Esophagus muscularis mucosa (tissue), 4 donors: ENCODE measurements around the gene CACNB1. TPM values are rescaled to one million over a fixed set of nuclear protein-coding genes. Genes with fewer than 3 reads are reported as not detected.
A peak's percentile ranks its signal among the peaks of the same experiment; 100 is the strongest.

Experiments
- DNase-seq: peaks from one replicate; pipeline ENCODE4 v3.0.0-alpha.2; 2017; ENCODE audit errors: extremely low spot score
- H3K27ac ChIP-seq, 4 donors: fragments of 200-600 bp; sonication (generic); replicated peaks in 1 of 4; 1 replicate in 3 of 4; 2 replicates in 1 of 4; pipeline ENCODE4 v1.5.1; 2016 to 2019; ENCODE audit warnings: mild to moderate bottlenecking in 1 of 4
- H3K27me3 ChIP-seq, 4 donors: fragments of 200-600 bp; sonication (generic); one replicate each; pipeline versions ENCODE4 v1.5.1 to v1.6.0; 2016 to 2019
- H3K36me3 ChIP-seq, 4 donors: fragments of 200-600 bp; sonication (generic); one replicate each; pipeline ENCODE4 v1.5.1; 2016 to 2019
- H3K4me1 ChIP-seq, 4 donors: fragments of 200-600 bp; sonication (generic); one replicate each; pipeline ENCODE4 v1.5.1; 2016 to 2019
- H3K4me3 ChIP-seq, 4 donors: fragments of 200-600 bp; sonication (generic); 1 replicate in 2 of 4; 2 replicates in 2 of 4; pipeline ENCODE4 v1.5.1; 2016 to 2019; ENCODE audit warnings: mild to moderate bottlenecking in 4 of 4, moderate library complexity in 1 of 4
- H3K9me3 ChIP-seq, 4 donors: fragments of 200-600 bp; sonication (generic); 1 replicate in 3 of 4; 2 replicates in 1 of 4; pipeline ENCODE4 v1.5.1; 2016 to 2019
- CTCF ChIP-seq, 3 experiments: fragments of 200-600 bp in 2 of 3; fragments of 450-650 bp in 1 of 3; sonication (generic) in 2 of 3; IDR thresholded peaks; one replicate each; pipeline ENCODE4 v1.5.1; 2017 to 2019; ENCODE audit warnings: antibody characterized with exemption in 3 of 3, mild to moderate bottlenecking in 2 of 3, moderate library complexity in 1 of 3
- EP300 ChIP-seq: sonication (generic); formaldehyde crosslinking; IDR thresholded peaks from one replicate; pipeline ENCODE4 v1.6.1; 2017; ENCODE audit warnings: antibody characterized with exemption
- POLR2A ChIP-seq: fragments of 450-650 bp; IDR thresholded peaks from one replicate; pipeline ENCODE4 v1.6.1; 2017; ENCODE audit warnings: antibody characterized with exemption, moderate library complexity, mild to moderate bottlenecking, low read depth
- POLR2AphosphoS5 ChIP-seq, 2 donors: sonication (generic); formaldehyde crosslinking; IDR thresholded peaks; one replicate each; pipeline ENCODE4 v1.6.1; 2017; ENCODE audit warnings: antibody characterized with exemption in 2 of 2
- WGBS: methylation state at CpG from one replicate; pipeline ENCODE4 v1.1.5; 2018; 5-methylcytosine and 5-hydroxymethylcytosine counted together
- intact Hi-C: fragments of 100-400 bp; cut with DNase I; formaldehyde crosslinking; loops from one replicate; pipeline ENCODE4 v1.15.1; 2023
- total RNA-seq, 4 donors: library from RNA; depleted of rRNA; stranded (reverse); fragments of >200 nt; gene quantifications; one replicate each; pipeline versions ENCODE4 v1.1.0 to v1.2.1, GENCODE V29; 2016

CACNB1 gene
- total RNA-seq, 4 donors from 2014 or later = 3.1 to 8.0 (median 5.4) TPM

- peak within 1 kb of the TSS; percentile 76 to 95 (median 82) for H3K4me3 ChIP-seq
- DNase-seq = peak; percentile 95
- no peaks in the 10 kb centered on the region for H3K9me3 ChIP-seq
- intact Hi-C loops = no loop called here
- TF ChIP-seq CTCF (IDR thresholded peaks at IDR 0.05) (no peak), POLR2AphosphoS5 (IDR thresholded peaks at IDR 0.05) (peak in 1 of 2 donors; percentile 89), EP300 (no peak), POLR2A (peak; percentile 68)
- H3K27ac ChIP-seq = peak within 1 kb of the TSS; percentile 86 to 97 (median 94)
- H3K36me3 ChIP-seq = peaks cover 39 to 43% (median 41%) of the 10 kb centered on the region in 4 donors
- no peaks in the 10 kb centered on the region for H3K27me3 ChIP-seq
- under 1% methylated on average over 52 of the region's 52 CpGs for WGBS
- peaks cover 47 to 64% (median 62%) of the 10 kb centered on the region in 4 donors for H3K4me1 ChIP-seq
Measured at GRCh38 chr17:39200070-39200879, 2.8 kb upstream of the CACNB1 start, which contains the start of gene RPL19. Gene RPL19, plus strand, starts transcription at chr17:39200283. Its CDS starts 62 bp downstream, at chr17:39200345.

GRCh38 chr17:39199820-39200069 lies 2.3 kb upstream of the CACNB1 start:
- Histone ChIP-seq H3K27ac (peak overlapping the region; percentile 86 to 97 (median 94)), H3K9me3 (no peaks in the 10 kb centered on the region), H3K36me3 (peaks cover 35 to 38% (median 36%) of the 10 kb centered on the region in 4 donors), H3K4me1 (peaks cover 47 to 69% (median 67%) of the 10 kb centered on the region in 4 donors), H3K4me3 (peak overlapping the region; percentile 76 to 95 (median 82)), H3K27me3 (no peaks in the 10 kb centered on the region)
- under 1% methylated on average over 10 of the region's 10 CpGs for WGBS
- intact Hi-C loops = no loop called here
- TF ChIP-seq EP300 = no peak
- no peak for TF ChIP-seq POLR2A
- peak; percentile 85 to 95 for TF ChIP-seq POLR2AphosphoS5 (IDR thresholded peaks at IDR 0.05)
- peak in 1 of 3 experiments; percentile 20 for TF ChIP-seq CTCF (IDR thresholded peaks at IDR 0.05)
- DNase-seq = peak; percentile 98

- H3K36me3 ChIP-seq = peaks cover 20 to 32% (median 26%) of the 10 kb centered on the region in 4 donors
- no peaks in the 10 kb centered on the region for H3K9me3 ChIP-seq
- peak overlapping the region; percentile 80 to 93 (median 84) for H3K4me3 ChIP-seq
- no peaks in the 10 kb centered on the region for H3K27me3 ChIP-seq
- peak overlapping the region; percentile 86 to 97 (median 94) for H3K27ac ChIP-seq
- TF ChIP-seq POLR2A = no peak
- no peak for TF ChIP-seq POLR2AphosphoS5 (IDR thresholded peaks at IDR 0.05)
- TF ChIP-seq CTCF (IDR thresholded peaks at IDR 0.05) = no peak
- TF ChIP-seq EP300 = no peak
- intact Hi-C loops = no loop called here
- WGBS = 75% methylated on average over 4 of the region's 4 CpGs
- H3K4me1 ChIP-seq = peaks cover 47 to 85% (median 77%) of the 10 kb centered on the region in 4 donors
- DNase-seq = no peak
Measured at GRCh38 chr17:39198186-39198566, 707 bp upstream of the CACNB1 start.

- no peaks in the 10 kb centered on the region for H3K27me3 ChIP-seq
- H3K4me3 ChIP-seq = peak overlapping the region; percentile 80 to 93 (median 84)
- intact Hi-C loops = no loop called here
- no peaks in the 10 kb centered on the region for H3K9me3 ChIP-seq
- DNase-seq = no peak
- peaks cover 7 to 32% (median 23%) of the 10 kb centered on the region in 4 donors for H3K36me3 ChIP-seq
- 0% methylated on average over 14 of the region's 30 CpGs for WGBS
- peak overlapping the region; percentile 86 to 97 (median 94) for H3K27ac ChIP-seq
- TF ChIP-seq POLR2AphosphoS5 (IDR thresholded peaks at IDR 0.05) (no peak), EP300 (no peak), CTCF (IDR thresholded peaks at IDR 0.05) (no peak), POLR2A (no peak)
- peaks cover 45 to 77% (median 67%) of the 10 kb centered on the region in 4 donors for H3K4me1 ChIP-seq
Measured at GRCh38 chr17:39196808-39197291, 619 bp downstream of the CACNB1 start.
